ENCODE data around the gene UBE4B. TPM values are rescaled to one million over a fixed set of nuclear protein-coding genes. Genes with fewer than 3 reads are reported as not detected.

Gene UBE4B
- polyA plus RNA-seq, 1 experiment: 18.2 TPM

DNA sequence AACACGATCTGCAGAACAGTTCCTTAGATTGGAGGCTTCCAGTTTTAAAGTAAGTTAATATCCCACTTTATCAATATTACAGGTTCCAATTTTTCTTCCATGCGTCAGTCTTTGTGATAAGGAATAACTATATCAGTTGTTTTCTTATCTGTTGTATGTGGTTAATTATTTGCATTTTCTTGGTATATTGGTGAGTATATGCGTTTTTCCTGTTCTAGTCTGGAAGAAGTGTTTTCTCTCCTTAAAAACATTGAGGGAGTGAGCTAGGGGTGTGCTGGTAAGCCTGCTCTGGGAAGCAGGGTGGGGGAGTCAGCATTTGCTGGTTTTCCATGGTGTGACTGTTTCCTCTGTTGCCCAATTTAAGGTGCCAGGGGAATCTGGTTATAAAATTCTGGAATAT, 127.4 kb downstream of the UBE4B start:
- ChIA-PET CTCF (interaction anchor here (2.1 to 2.9 kb wide), 2 partner anchors 8 to 210 kb away, joined by 7 to 12 read pairs; no protein-coding TSS in a partner anchor), POLR2A (no interaction called here)
- TF ChIP-seq, protein P1, sequence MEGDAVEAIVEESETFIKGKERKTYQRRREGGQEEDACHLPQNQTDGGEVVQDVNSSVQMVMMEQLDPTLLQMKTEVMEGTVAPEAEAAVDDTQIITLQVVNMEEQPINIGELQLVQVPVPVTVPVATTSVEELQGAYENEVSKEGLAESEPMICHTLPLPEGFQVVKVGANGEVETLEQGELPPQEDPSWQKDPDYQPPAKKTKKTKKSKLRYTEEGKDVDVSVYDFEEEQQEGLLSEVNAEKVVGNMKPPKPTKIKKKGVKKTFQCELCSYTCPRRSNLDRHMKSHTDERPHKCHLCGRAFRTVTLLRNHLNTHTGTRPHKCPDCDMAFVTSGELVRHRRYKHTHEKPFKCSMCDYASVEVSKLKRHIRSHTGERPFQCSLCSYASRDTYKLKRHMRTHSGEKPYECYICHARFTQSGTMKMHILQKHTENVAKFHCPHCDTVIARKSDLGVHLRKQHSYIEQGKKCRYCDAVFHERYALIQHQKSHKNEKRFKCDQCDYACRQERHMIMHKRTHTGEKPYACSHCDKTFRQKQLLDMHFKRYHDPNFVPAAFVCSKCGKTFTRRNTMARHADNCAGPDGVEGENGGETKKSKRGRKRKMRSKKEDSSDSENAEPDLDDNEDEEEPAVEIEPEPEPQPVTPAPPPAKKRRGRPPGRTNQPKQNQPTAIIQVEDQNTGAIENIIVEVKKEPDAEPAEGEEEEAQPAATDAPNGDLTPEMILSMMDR (IDR thresholded peaks at IDR 0.05; ENCODE audit: insufficient read depth, low read depth, low read length): no peak
- Histone ChIP-seq H3K36me3 (ENCODE audit: control insufficient read depth, insufficient read depth, low read length) (peaks cover 6% of the 10 kb centered on the region), H3K27me3 (ENCODE audit: control insufficient read depth, insufficient read depth, low read length) (no peaks in the 10 kb centered on the region), H3K4me3 (ENCODE audit: low read depth, low read length) (no peak overlapping the region)
- no peak for DNase-seq (ENCODE audit: low read depth)

DNA sequence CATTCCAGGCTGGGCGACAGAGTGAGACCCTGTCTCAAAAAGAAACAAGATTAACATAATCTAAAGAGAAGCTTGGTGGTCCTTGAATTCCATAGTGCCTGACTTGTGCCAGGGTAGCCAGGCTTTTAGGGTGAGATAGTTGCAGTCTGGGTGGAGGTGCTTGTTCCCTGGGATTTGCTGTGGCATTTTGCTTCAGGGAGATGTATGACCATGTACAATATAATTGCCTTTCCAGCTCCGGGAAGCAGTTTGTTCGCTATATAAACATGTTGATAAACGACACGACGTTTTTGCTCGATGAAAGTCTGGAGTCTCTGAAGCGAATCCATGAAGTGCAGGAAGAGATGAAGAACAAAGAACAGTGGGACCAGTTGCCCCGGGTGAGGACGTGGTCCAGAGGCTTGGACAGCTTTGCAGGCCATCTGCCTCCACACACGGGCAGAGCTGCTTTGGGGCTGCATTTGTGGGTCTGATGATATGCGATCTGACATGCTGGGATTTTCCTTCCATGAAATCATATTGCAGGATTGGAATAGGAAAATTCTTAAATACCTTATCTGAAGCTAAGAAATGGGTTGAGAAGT, 128.2 kb downstream of the UBE4B start:
- TF ChIP-seq, protein P1 (IDR thresholded peaks at IDR 0.05; ENCODE audit: insufficient read depth, low read depth, low read length): no peak
- ChIA-PET POLR2A (no interaction called here), CTCF (interaction anchor here (2.1 to 2.9 kb wide), 2 partner anchors 9 to 211 kb away, joined by 7 to 12 read pairs; no protein-coding TSS in a partner anchor)
- Histone ChIP-seq H3K36me3 (ENCODE audit: control insufficient read depth, insufficient read depth, low read length) (peaks cover 10% of the 10 kb centered on the region), H3K27me3 (ENCODE audit: control insufficient read depth, insufficient read depth, low read length) (no peaks in the 10 kb centered on the region), H3K4me3 (ENCODE audit: low read depth, low read length) (no peak overlapping the region)
- DNase-seq (ENCODE audit: low read depth): no peak

DNA sequence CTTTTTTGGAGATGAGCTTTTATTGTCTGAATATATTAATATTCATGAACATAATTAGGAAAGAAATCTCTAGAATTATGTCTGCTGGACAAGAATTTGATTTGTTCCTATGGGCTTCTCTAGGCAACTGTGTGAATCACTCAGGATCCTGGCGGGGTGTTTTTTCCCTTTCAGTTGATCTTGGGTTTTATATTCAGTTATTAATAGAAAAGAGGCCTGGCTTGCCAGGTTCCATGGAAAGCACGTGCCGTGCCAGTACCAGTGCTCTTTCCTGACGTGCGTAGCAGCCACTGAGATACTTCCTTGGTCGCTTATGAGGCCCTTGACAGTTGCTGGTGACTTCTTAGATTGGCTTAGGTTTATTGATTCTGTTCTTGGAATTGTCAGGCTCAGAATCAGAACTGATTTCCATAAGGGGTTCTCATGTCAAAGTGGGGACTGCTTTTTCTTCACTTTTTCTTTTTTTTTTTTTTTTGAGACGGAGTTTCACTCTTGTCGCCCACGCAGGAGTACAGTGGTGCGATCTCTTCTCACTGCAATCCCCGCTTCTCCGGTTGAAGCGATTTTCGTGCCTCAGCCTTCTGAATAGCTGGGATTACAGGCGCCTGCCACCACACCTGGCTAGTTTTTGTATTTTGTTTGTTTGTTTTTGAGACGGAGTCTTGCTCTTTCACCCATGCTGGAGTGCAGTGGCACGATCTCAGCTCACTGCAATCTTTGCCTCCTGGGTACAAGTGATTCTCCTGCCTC, 129.0 kb downstream of the UBE4B start:
- TF ChIP-seq, protein P1 (IDR thresholded peaks at IDR 0.05; ENCODE audit: insufficient read depth, low read depth, low read length): no peak
- CTCF ChIA-PET: interaction anchor here (2.9 kb wide), 1 partner anchor 10 kb away, joined by 12 read pairs; no protein-coding TSS in a partner anchor
- POLR2A ChIA-PET: no interaction called here
- no peaks in the 10 kb centered on the region for H3K27me3 ChIP-seq (ENCODE audit: control insufficient read depth, insufficient read depth, low read length)
- no peak for DNase-seq (ENCODE audit: low read depth)
- peaks cover 10% of the 10 kb centered on the region for H3K36me3 ChIP-seq (ENCODE audit: control insufficient read depth, insufficient read depth, low read length)
- H3K4me3 ChIP-seq (ENCODE audit: low read depth, low read length): no peak overlapping the region

DNA sequence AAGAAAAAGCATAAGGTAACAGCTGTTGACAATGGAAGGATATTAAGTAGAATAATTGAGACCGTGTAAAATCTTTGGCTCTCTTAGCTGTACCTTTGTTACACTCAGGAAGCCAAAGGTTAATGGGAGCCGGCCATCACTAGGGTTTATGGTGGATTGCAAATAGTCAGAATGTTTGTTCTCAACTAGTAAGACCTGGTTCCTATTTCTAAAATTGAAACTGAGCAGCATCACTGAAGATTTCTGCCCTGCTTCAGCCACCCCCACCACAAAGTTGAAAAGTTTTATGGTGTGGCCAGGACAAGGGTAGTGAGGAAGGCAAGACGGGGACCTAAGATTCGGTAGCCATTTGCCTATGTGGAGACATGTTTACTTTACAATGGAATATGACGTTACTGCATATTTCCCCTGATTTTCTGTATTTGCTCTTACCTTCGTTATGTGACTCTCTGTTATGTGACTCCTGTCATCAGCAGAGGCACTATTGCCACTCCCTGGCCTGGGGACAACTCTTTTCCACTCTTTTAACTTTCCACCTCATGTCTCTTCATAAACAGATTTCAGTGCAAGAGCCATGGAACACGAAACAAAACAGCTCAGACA, 136.3 kb downstream of the UBE4B start:
- H3K36me3 ChIP-seq (ENCODE audit: control insufficient read depth, insufficient read depth, low read length): peaks cover 19% of the 10 kb centered on the region

More for the DNA sequence above, 136.3 kb downstream of the UBE4B start:
- H3K27me3 ChIP-seq (ENCODE audit: control insufficient read depth, insufficient read depth, low read length): no peaks in the 10 kb centered on the region
- DNase-seq (ENCODE audit: low read depth): no peak
- no peak overlapping the region for H3K4me3 ChIP-seq (ENCODE audit: low read depth, low read length)
- ChIA-PET CTCF (interaction anchor here (1.0 to 2.2 kb wide), 3 partner anchors 12 to 41 kb away, joined by 3 to 4 read pairs (median 3); partner anchors contain the start of gene KIF1B), POLR2A (no interaction called here)
- TF ChIP-seq, protein P1 (IDR thresholded peaks at IDR 0.05; ENCODE audit: insufficient read depth, low read depth, low read length): no peak
